IgD-negative memory B cell (primary cell): ENCODE measurements around the gene MRPS25. TPM values are rescaled to one million over a fixed set of nuclear protein-coding genes. Genes with fewer than 3 reads are reported as not detected.

ENCODE experiments used
- H3K27ac Mint-ChIP-seq, 3 donors: one replicate each; pipeline ENCODE4 v1.8.0; 2020 to 2022; ENCODE audit warnings: mild to moderate bottlenecking in 3 of 3, mixed read lengths in 3 of 3, moderate library complexity in 1 of 3
- H3K27me3 Mint-ChIP-seq: one replicate; pipeline ENCODE4 v1.8.0; 2021; ENCODE audit warnings: mixed read lengths
- H3K36me3 Mint-ChIP-seq: one replicate; pipeline ENCODE4 v1.8.0; 2020; ENCODE audit warnings: mild to moderate bottlenecking, mixed read lengths
- H3K4me1 Mint-ChIP-seq, 3 donors: one replicate each; pipeline ENCODE4 v1.8.0; 2020 to 2022; ENCODE audit warnings: mixed read lengths in 3 of 3, mild to moderate bottlenecking in 1 of 3
- H3K4me3 Mint-ChIP-seq, 4 donors: one replicate each; pipeline ENCODE4 v1.8.0; 2020 to 2022; ENCODE audit warnings: mild to moderate bottlenecking in 4 of 4, mixed read lengths in 4 of 4, moderate library complexity in 3 of 4
- H3K9me3 Mint-ChIP-seq, 3 donors: one replicate each; pipeline ENCODE4 v1.8.0; 2020 to 2021; ENCODE audit warnings: mixed read lengths in 3 of 3, mild to moderate bottlenecking in 1 of 3
- polyA plus RNA-seq: library from polyadenylated mRNA; unstranded; fragments of 300-500 nt; fragmentation: Illumina TruSeq; gene quantifications from one replicate; pipeline ENCODE4 v1.2.3, GENCODE V29; 2021

The MRPS25 gene
- polyA plus RNA-seq, 1 donor from 2014 or later: 29.2 TPM

DNA sequence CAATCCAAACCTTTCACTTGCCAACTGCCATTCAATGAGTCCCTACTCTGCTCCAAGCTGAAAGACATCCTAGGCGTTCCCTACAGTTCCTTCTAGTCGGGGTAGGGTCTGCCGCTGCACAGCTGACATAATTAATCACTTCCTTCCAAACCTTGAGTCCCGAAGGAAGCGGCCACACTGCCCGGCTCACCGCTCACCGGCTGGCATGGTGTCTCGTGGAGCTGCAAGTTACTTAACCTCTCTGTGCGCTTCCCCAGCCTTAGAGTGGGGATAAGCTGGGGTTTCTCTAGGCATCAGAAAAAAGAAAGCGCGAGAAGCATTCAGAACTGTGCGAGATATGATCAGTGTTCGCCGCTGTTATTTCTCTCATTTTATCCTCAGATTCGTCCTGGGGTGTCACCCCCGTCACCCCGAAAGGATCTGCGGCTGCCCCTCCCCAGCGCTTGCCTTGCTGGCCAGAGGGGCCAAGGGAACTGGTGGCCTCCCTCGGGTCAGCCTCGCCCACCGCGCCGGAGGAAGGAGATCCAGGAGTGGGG is 748 bp downstream of the MRPS25 start:
- Mint-ChIP-seq H3K36me3 (peaks cover 2% of the 10 kb centered on the region), H3K27ac (peak overlapping the region in 2 of 3 donors; percentile 26 to 98)

DNA sequence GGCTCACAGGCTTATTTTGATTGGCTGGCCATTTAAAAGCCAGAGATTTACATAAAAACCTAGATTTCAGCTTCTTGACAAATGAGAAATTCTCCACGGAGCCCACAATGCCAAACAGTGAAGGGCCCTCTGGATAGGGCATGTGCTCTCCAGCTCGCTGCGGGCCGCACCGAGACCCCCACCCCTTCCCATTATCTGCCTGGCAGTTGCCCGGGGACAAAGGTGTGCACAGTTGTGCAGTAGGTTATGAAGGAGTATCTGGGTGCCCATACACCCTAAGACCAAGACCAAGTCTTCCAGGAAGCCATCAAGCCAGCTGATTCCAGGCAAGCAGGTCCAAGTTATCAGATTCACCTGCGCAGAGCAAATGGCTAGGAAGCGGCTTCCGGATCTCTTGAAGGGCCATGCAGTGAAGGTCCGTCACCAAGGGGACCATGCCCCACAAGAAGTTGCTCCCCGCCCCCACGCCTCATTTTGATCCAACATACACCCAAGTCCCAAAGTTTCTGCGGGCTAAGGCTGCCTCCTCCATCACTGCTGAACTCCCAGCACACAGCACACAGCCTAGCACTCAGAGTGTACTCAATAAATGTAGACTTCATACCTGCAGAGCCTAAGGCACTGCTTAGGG is 1.3 kb downstream of the MRPS25 start:
- Mint-ChIP-seq H3K9me3 (no peaks in the 10 kb centered on the region), H3K27ac (peak overlapping the region in 2 of 3 donors; percentile 26 to 95), H3K36me3 (peaks cover 2% of the 10 kb centered on the region), H3K4me1 (peaks cover 12 to 14% (median 13%) of the 10 kb centered on the region in 3 donors), H3K27me3 (no peaks in the 10 kb centered on the region), H3K4me3 (peak overlapping the region; percentile 92 to 99 (median 98))

More for the DNA sequence above, 748 bp downstream of the MRPS25 start:
- peaks cover 12 to 14% (median 13%) of the 10 kb centered on the region in 3 donors for H3K4me1 Mint-ChIP-seq
- H3K9me3 Mint-ChIP-seq: no peaks in the 10 kb centered on the region
- peak overlapping the region; percentile 92 to 99 (median 98) for H3K4me3 Mint-ChIP-seq
- H3K27me3 Mint-ChIP-seq: no peaks in the 10 kb centered on the region

- Mint-ChIP-seq H3K36me3 (peaks cover 2% of the 10 kb centered on the region), H3K4me1 (peaks cover 12 to 14% (median 13%) of the 10 kb centered on the region in 3 donors), H3K9me3 (no peaks in the 10 kb centered on the region), H3K27ac (peak overlapping the region in 2 of 3 donors; percentile 26 to 69), H3K4me3 (peak overlapping the region; percentile 65 to 97 (median 88)), H3K27me3 (no peaks in the 10 kb centered on the region)
Observed at GRCh38 chr3:15063238-15063637, 1.9 kb downstream of the MRPS25 start.

- Mint-ChIP-seq H3K9me3 (peaks cover 0 to 4% (median 0%) of the 10 kb centered on the region in 3 donors), H3K4me1 (peaks cover 10 to 24% (median 19%) of the 10 kb centered on the region in 3 donors), H3K27ac (no peak overlapping the region), H3K36me3 (peaks cover 5% of the 10 kb centered on the region), H3K27me3 (no peaks in the 10 kb centered on the region), H3K4me3 (peak overlapping the region in 1 of 4 donors; percentile 16)
Observed at GRCh38 chr3:15060029-15060428, 5.1 kb downstream of the MRPS25 start.

- Mint-ChIP-seq H3K9me3 (peaks cover 0 to 4% (median 0%) of the 10 kb centered on the region in 3 donors), H3K27ac (peak overlapping the region in 2 of 3 donors; percentile 14 to 37), H3K4me1 (peaks cover 21 to 30% (median 28%) of the 10 kb centered on the region in 3 donors), H3K4me3 (no peak overlapping the region), H3K36me3 (peaks cover 8% of the 10 kb centered on the region), H3K27me3 (no peaks in the 10 kb centered on the region)
Observed at GRCh38 chr3:15056676-15057404, 8.3 kb downstream of the MRPS25 start.

- peaks cover 2% of the 10 kb centered on the region for H3K27me3 Mint-ChIP-seq
- H3K4me1 Mint-ChIP-seq: peaks cover 29 to 45% (median 44%) of the 10 kb centered on the region in 3 donors
- peaks cover 0 to 4% (median 0%) of the 10 kb centered on the region in 3 donors for H3K9me3 Mint-ChIP-seq
- peaks cover 10% of the 10 kb centered on the region for H3K36me3 Mint-ChIP-seq
- peak overlapping the region; percentile 34 to 71 (median 60) for H3K4me3 Mint-ChIP-seq
- peak overlapping the region; percentile 48 to 95 (median 80) for H3K27ac Mint-ChIP-seq
Observed at GRCh38 chr3:15055019-15055557, 10.0 kb downstream of the MRPS25 start.

GRCh38 chr3:15053541-15053940 is 11.6 kb downstream of the MRPS25 start:
- H3K27me3 Mint-ChIP-seq: peaks cover 2% of the 10 kb centered on the region
- H3K4me3 Mint-ChIP-seq: peak overlapping the region in 1 of 4 donors; percentile 12
- H3K27ac Mint-ChIP-seq: no peak overlapping the region
- H3K9me3 Mint-ChIP-seq: peaks cover 0 to 4% (median 0%) of the 10 kb centered on the region in 3 donors
- H3K4me1 Mint-ChIP-seq: peaks cover 30 to 50% (median 46%) of the 10 kb centered on the region in 3 donors
- H3K36me3 Mint-ChIP-seq: peaks cover 10% of the 10 kb centered on the region

- Mint-ChIP-seq H3K27me3 (peaks cover 2% of the 10 kb centered on the region), H3K27ac (peak overlapping the region in 1 of 3 donors; percentile 13), H3K4me1 (peaks cover 30 to 50% (median 43%) of the 10 kb centered on the region in 3 donors), H3K9me3 (peaks cover 0 to 4% (median 0%) of the 10 kb centered on the region in 3 donors), H3K4me3 (peak overlapping the region in 1 of 4 donors; percentile 66), H3K36me3 (peaks cover 10% of the 10 kb centered on the region)
Observed at GRCh38 chr3:15052335-15053242, 12.5 kb downstream of the MRPS25 start.

DNA sequence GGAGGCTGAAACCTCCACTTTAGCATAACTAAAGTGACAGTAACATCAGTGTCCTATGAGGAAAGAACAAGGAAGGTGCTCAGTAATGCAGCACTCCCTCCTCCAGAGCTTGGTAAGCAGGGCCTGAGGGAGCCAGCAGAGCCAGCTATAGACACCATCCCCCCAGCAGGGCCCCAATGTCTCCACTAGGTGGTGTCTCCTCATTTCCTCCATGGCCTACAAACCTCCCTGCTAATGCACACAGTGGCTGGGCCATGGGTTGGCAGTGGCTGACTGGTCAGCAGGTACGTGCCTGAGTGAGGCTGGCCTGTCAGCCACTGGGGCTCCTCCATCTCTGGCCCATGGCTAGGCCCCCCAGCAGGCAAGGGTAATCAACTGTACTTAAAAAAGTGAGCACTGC is 13.6 kb downstream of the MRPS25 start:
- peak overlapping the region in 2 of 3 donors; percentile 62 to 96 for H3K27ac Mint-ChIP-seq
- H3K4me1 Mint-ChIP-seq: peaks cover 26 to 46% (median 38%) of the 10 kb centered on the region in 3 donors
- H3K27me3 Mint-ChIP-seq: peaks cover 2% of the 10 kb centered on the region
- peaks cover 8% of the 10 kb centered on the region for H3K36me3 Mint-ChIP-seq
- peaks cover 0 to 4% (median 0%) of the 10 kb centered on the region in 3 donors for H3K9me3 Mint-ChIP-seq
- H3K4me3 Mint-ChIP-seq: peak overlapping the region in 3 of 4 donors; percentile 51 to 82 (median 60)

- H3K27me3 Mint-ChIP-seq: peaks cover 2% of the 10 kb centered on the region
- peaks cover 0 to 4% (median 0%) of the 10 kb centered on the region in 3 donors for H3K9me3 Mint-ChIP-seq
- peaks cover 8% of the 10 kb centered on the region for H3K36me3 Mint-ChIP-seq
- peak overlapping the region; percentile 12 to 96 (median 62) for H3K27ac Mint-ChIP-seq
- H3K4me1 Mint-ChIP-seq: peaks cover 26 to 44% (median 36%) of the 10 kb centered on the region in 3 donors
- H3K4me3 Mint-ChIP-seq: peak overlapping the region; percentile 13 to 88 (median 66)
Observed at GRCh38 chr3:15050405-15051092, 14.6 kb downstream of the MRPS25 start.

GRCh38 chr3:15049584-15049983 is 15.5 kb downstream of the MRPS25 start:
- H3K9me3 Mint-ChIP-seq: no peaks in the 10 kb centered on the region
- H3K36me3 Mint-ChIP-seq: peaks cover 8% of the 10 kb centered on the region
- H3K27ac Mint-ChIP-seq: peak overlapping the region in 2 of 3 donors; percentile 12 to 96
- H3K27me3 Mint-ChIP-seq: peaks cover 2% of the 10 kb centered on the region
- no peak overlapping the region for H3K4me3 Mint-ChIP-seq
- H3K4me1 Mint-ChIP-seq: peaks cover 16 to 38% (median 28%) of the 10 kb centered on the region in 3 donors

GRCh38 chr3:15045667-15046066 is 19.4 kb downstream of the MRPS25 start:
- H3K36me3 Mint-ChIP-seq: peaks cover 3% of the 10 kb centered on the region
- H3K4me3 Mint-ChIP-seq: peak overlapping the region in 1 of 4 donors; percentile 28
- H3K27me3 Mint-ChIP-seq: peaks cover 2% of the 10 kb centered on the region
- peaks cover 9 to 19% (median 12%) of the 10 kb centered on the region in 3 donors for H3K4me1 Mint-ChIP-seq
- peak overlapping the region in 1 of 3 donors; percentile 67 for H3K27ac Mint-ChIP-seq
- H3K9me3 Mint-ChIP-seq: no peaks in the 10 kb centered on the region

- Mint-ChIP-seq H3K27ac (peak overlapping the region in 1 of 3 donors; percentile 34), H3K27me3 (no peaks in the 10 kb centered on the region), H3K4me3 (peak overlapping the region in 1 of 4 donors; percentile 54), H3K9me3 (no peaks in the 10 kb centered on the region), H3K36me3 (no peaks in the 10 kb centered on the region), H3K4me1 (peaks cover 0 to 8% (median 5%) of the 10 kb centered on the region in 3 donors)
Observed at GRCh38 chr3:15044326-15044725, 20.8 kb downstream of the MRPS25 start.
